Endothelial cell (in vitro differentiated cells): ENCODE data around the gene CHN2. TPM values are rescaled to one million over a fixed set of nuclear protein-coding genes. Genes with fewer than 3 reads are reported as not detected.

Experiments used
- DNase-seq: peaks from one replicate; pipeline ENCODE4 v3.0.0; 2021; ENCODE audit warnings: low spot score
- H3K27ac Mint-ChIP-seq: one replicate; pipeline ENCODE4 v1.8.0; 2021; ENCODE audit warnings: mixed read lengths, inconsistent platforms; ENCODE audit not compliant: unreplicated experiment
- H3K27me3 Mint-ChIP-seq: one replicate; pipeline ENCODE4 v1.8.0; 2021; ENCODE audit warnings: mild to moderate bottlenecking, moderate library complexity, mixed read lengths, inconsistent platforms; ENCODE audit not compliant: unreplicated experiment
- H3K36me3 Mint-ChIP-seq: one replicate; pipeline ENCODE4 v1.8.0; 2021; ENCODE audit warnings: mild to moderate bottlenecking, low read depth, mixed read lengths, inconsistent platforms; ENCODE audit not compliant: unreplicated experiment
- H3K4me1 Mint-ChIP-seq: one replicate; pipeline ENCODE4 v1.8.0; 2021; ENCODE audit warnings: mild to moderate bottlenecking, mixed read lengths, inconsistent platforms; ENCODE audit not compliant: unreplicated experiment
- H3K4me3 Mint-ChIP-seq: one replicate; pipeline ENCODE4 v1.8.0; 2021; ENCODE audit warnings: mild to moderate bottlenecking, mixed read lengths, inconsistent platforms; ENCODE audit not compliant: unreplicated experiment
- H3K9me3 Mint-ChIP-seq: one replicate; pipeline ENCODE4 v1.8.0; 2021; ENCODE audit warnings: mixed read lengths, inconsistent platforms; ENCODE audit not compliant: unreplicated experiment
- total RNA-seq: library from RNA; stranded (reverse); fragmentation: NEBNext Ultra II Directional; extraction: Animal tissue kit (Norgen Biotek cat#: 25700); gene quantifications from one replicate; pipeline ENCODE4 v1.2.1, GENCODE V29; 2021; ENCODE audit not compliant: unreplicated experiment
- TF ChIP-seq, protein P1 (sequence below): fragments of 200-600 bp; sonication (generic); IDR thresholded peaks from one replicate; pipeline ENCODE4 v1.5.0; 2021; ENCODE audit warnings: antibody characterized with exemption; ENCODE audit not compliant: unreplicated experiment

Gene CHN2
- total RNA-seq, 1 donor from 2014 or later: 3.4 TPM

DNA sequence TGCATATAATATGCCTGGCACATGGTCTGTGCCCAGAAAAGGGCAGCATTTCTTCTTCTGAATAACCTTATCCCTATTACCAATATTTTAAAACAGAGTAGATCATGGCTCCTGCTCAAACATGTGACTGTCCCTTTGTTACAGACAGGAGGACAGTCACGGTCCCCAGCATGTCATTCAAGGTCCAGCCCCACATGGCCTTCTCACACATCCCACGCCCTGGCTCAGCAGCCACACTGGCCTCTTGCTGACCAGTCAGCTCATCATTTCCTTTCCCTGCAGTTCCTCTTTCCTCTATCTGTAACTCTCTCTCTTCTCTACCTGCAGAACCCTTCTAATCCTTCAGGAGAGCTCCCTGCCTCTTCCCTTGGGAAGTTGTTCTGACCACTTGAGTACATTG lies 167.8 kb downstream of the CHN2 start:
- Mint-ChIP-seq H3K27me3 (peaks cover 1% of the 10 kb centered on the region), H3K4me1 (no peaks in the 10 kb centered on the region), H3K36me3 (no peaks in the 10 kb centered on the region), H3K27ac (no peak overlapping the region), H3K9me3 (no peaks in the 10 kb centered on the region), H3K4me3 (no peak overlapping the region)
- no peak for DNase-seq
- TF ChIP-seq, protein P1, sequence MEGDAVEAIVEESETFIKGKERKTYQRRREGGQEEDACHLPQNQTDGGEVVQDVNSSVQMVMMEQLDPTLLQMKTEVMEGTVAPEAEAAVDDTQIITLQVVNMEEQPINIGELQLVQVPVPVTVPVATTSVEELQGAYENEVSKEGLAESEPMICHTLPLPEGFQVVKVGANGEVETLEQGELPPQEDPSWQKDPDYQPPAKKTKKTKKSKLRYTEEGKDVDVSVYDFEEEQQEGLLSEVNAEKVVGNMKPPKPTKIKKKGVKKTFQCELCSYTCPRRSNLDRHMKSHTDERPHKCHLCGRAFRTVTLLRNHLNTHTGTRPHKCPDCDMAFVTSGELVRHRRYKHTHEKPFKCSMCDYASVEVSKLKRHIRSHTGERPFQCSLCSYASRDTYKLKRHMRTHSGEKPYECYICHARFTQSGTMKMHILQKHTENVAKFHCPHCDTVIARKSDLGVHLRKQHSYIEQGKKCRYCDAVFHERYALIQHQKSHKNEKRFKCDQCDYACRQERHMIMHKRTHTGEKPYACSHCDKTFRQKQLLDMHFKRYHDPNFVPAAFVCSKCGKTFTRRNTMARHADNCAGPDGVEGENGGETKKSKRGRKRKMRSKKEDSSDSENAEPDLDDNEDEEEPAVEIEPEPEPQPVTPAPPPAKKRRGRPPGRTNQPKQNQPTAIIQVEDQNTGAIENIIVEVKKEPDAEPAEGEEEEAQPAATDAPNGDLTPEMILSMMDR: no peak

DNA sequence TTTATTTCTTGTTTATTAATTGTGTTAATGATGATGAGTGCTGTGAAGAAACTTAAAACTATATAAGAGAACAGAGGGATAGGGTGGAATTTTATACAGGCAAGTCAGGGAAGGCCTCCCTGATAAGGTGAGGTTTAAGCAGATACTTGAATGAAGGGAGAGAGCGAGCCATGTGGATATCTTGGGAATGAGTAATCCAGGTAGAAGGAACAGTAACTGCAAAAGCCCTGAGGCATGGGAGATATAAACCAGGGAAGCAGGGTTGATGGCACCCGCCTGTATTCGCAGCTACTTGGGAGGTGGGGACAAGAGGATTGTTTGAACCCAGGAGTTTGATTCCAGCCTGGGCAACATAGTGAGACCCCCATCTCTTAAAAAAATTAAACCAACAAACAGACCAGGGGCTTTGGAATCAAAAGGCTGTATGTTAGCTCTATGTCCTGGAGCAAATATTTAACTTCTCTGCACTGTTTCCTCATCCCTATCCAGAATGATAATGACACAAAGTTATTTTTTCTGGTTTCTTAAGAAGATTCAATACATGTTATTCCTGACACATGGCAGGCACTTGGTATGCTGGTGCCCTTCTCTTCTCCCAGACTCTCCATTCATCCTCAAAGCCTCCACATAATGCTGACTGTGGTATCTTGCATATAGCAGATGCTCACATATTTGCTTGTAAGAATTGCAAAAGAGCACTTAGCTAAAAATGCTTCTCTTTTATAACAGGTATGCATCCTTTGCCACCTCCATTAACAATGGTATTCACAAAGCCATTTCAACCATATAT lies 169.3 kb downstream of the CHN2 start:
- H3K4me3 Mint-ChIP-seq: no peak overlapping the region
- H3K36me3 Mint-ChIP-seq: no peaks in the 10 kb centered on the region
- no peaks in the 10 kb centered on the region for H3K9me3 Mint-ChIP-seq
- H3K27me3 Mint-ChIP-seq: peaks cover 1% of the 10 kb centered on the region
- TF ChIP-seq, protein P1: no peak
- H3K4me1 Mint-ChIP-seq: no peaks in the 10 kb centered on the region
- no peak for DNase-seq
- no peak overlapping the region for H3K27ac Mint-ChIP-seq

DNA sequence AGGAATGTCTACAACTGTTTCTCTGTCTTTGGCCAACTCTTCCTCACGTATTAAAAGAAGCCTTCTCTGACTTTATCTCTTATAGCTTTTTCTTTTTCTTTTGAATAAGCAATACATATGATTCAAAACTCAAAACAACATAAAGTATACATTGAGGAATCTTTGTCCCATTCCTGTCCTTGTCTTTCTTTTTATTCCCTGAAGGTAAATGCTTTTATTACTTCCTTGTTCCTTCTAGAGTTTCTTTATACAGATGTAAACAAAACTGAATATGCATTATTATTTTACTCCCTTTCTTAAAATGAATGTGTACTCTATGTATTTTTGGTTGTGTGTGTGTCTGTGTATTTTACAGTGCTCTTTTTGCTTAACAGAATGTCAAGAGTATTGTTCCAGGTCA lies 170.1 kb downstream of the CHN2 start:
- Mint-ChIP-seq H3K36me3 (no peaks in the 10 kb centered on the region), H3K4me1 (no peaks in the 10 kb centered on the region), H3K27me3 (peaks cover 1% of the 10 kb centered on the region), H3K27ac (no peak overlapping the region), H3K9me3 (no peaks in the 10 kb centered on the region), H3K4me3 (no peak overlapping the region)
- TF ChIP-seq, protein P1: no peak
- no peak for DNase-seq

DNA sequence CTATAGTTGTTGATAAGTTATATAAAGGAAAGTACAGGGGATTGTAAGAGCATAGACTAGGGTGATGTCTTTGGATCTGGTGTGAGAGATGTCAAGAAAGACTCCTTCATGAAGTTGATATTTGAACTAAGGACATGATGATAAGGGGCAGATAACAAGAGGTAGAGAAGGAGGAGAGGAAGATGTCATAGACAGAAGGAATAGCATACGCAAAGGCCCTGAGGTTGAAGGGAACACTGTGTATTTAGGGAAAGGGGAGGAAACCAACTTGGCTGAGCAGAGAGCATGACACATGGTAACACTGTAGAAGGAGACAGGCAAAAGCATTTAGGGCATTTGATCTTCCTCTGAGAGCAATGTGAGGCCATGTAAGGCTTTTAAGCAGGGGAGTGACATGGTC lies 170.8 kb downstream of the CHN2 start:
- DNase-seq: no peak
- Mint-ChIP-seq H3K9me3 (no peaks in the 10 kb centered on the region), H3K27ac (no peak overlapping the region), H3K27me3 (peaks cover 1% of the 10 kb centered on the region), H3K4me1 (no peaks in the 10 kb centered on the region), H3K36me3 (no peaks in the 10 kb centered on the region), H3K4me3 (no peak overlapping the region)
- TF ChIP-seq, protein P1: no peak

DNA sequence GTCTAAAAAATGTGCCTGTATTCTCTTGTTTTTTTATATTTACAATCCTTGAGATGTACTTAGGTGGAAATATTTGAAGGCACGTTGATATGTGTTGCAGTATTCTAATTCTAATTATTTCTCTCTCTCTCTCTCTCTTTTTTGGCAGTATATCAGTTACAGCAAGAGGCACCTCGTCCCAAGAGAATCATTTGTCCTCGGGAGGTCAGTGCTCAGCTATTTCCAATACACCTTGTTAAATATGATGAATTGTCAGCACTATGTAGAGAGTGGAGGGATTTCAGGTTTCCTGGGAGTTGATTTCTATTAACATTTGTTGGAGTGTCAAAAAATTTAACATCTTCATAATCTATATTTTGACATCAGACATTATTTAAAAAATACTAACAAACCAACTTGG lies 173.2 kb downstream of the CHN2 start:
- peaks cover 1% of the 10 kb centered on the region for H3K27me3 Mint-ChIP-seq
- H3K36me3 Mint-ChIP-seq: no peaks in the 10 kb centered on the region
- DNase-seq: no peak
- no peak overlapping the region for H3K4me3 Mint-ChIP-seq
- H3K27ac Mint-ChIP-seq: no peak overlapping the region
- TF ChIP-seq, protein P1: no peak
- H3K4me1 Mint-ChIP-seq: no peaks in the 10 kb centered on the region
- H3K9me3 Mint-ChIP-seq: no peaks in the 10 kb centered on the region
